Heart right ventricle (tissue), 16 donors: ENCODE measurements around the gene RTN4IP1. TPM values are rescaled to one million over a fixed set of nuclear protein-coding genes. Genes with fewer than 3 reads are reported as not detected.

Source experiments
- ATAC-seq, 8 donors: fragments of 200-7000 bp; cut with Tn5 transposase; one replicate each; pipeline ENCODE4 v1.9.1; 2020; ENCODE audit warnings: mild to moderate bottlenecking in 8 of 8, moderate library complexity in 8 of 8, moderate number of reproducible peaks in 1 of 8
- DNase-seq, 2 donors: peaks; one replicate each; pipeline ENCODE4 v3.0.0-alpha.2; 2020
- H3K27ac ChIP-seq, 10 donors: fragments of 200-600 bp; sonication (generic) in 2 of 10; one replicate each; pipeline versions ENCODE4 v1.5.0 to v1.8.0; 2020 to 2022; ENCODE audit warnings: mild to moderate bottlenecking in 3 of 10
- H3K27me3 ChIP-seq, 7 donors: fragments of 200-600 bp; one replicate each; pipeline ENCODE4 v1.8.0; 2021 to 2022; ENCODE audit warnings: mild to moderate bottlenecking in 2 of 7
- H3K36me3 ChIP-seq, 9 donors: fragments of 200-600 bp; sonication (generic) in 1 of 9; one replicate each; pipeline versions ENCODE4 v1.5.0 to v1.8.0; 2020 to 2022; ENCODE audit warnings: mild to moderate bottlenecking in 2 of 9
- H3K4me1 ChIP-seq, 9 donors: fragments of 200-600 bp; sonication (generic) in 1 of 9; one replicate each; pipeline versions ENCODE4 v1.5.0 to v1.8.0; 2020 to 2022; ENCODE audit warnings: mild to moderate bottlenecking in 4 of 9
- H3K4me3 ChIP-seq, 10 donors: fragments of 200-600 bp; sonication (generic) in 2 of 10; one replicate each; pipeline versions ENCODE4 v1.5.0 to v1.8.0; 2020 to 2022; ENCODE audit warnings: mild to moderate bottlenecking in 7 of 10, moderate library complexity in 2 of 10
- H3K9me3 ChIP-seq, 11 donors: fragments of 200-600 bp in 10 of 11; sonication (generic) in 2 of 11; one replicate each; pipeline versions ENCODE4 v1.5.0 to v1.8.0; 2013 to 2022; ENCODE audit warnings: mild to moderate bottlenecking in 2 of 11, control low read depth in 1 of 11, moderate library complexity in 1 of 11
- CTCF ChIP-seq, 9 donors: fragments of 200-600 bp; sonication (generic) in 2 of 9; IDR thresholded peaks; one replicate each; pipeline versions ENCODE4 v1.5.0 to v1.8.0; 2021 to 2022; ENCODE audit warnings: antibody characterized with exemption in 9 of 9, mild to moderate bottlenecking in 5 of 9, moderate library complexity in 1 of 9
- WGBS, 2 donors: extraction: QIAGEN DNeasy Blood & Tissue Kit; methylation state at CpG; one replicate each; pipeline ENCODE4 v1.1.7; 2013; ENCODE audit warnings: inconsistent platforms in 1 of 2; 5-methylcytosine and 5-hydroxymethylcytosine counted together
- intact Hi-C, 10 donors: fragments of 100-400 bp; cut with DNase I; formaldehyde crosslinking; loops; one replicate each; pipeline versions ENCODE4 v1.11.1 to v1.14.2; 2022
- polyA plus RNA-seq, 2 donors: library from polyadenylated mRNA; stranded (reverse); fragments of 200-250 nt; gene quantifications; one replicate each; pipeline ENCODE4 v1.2.3, GENCODE V29; 2013
- total RNA-seq, 10 donors: library from RNA; stranded (reverse); fragmentation: NEBNext Ultra II Directional in 3 of 10; extraction: Animal tissue kit (Norgen Biotek cat#: 25700) in 3 of 10; gene quantifications; one replicate each; pipeline versions ENCODE4 v1.2.1 to v1.2.4, GENCODE V29; 2021 to 2023
- donor health status: Arrhythmogenic right ventricular cardiomyopathy.
- donor health status: ischemic (EF 13 %, LVEDD 7.1; RV severe dilation, severe dysfunction).
- donor health status: healthy with polysubstance abuse.
- donor health status: DM: no; HTN: yes; CAD: no.
- donor health status: DM: no; HTN: no; CAD: no.
- donor health status: ischemic (EF 25% LVEDD 6.9; RV normal size, moderate dysfunction).
- donor health status: ischemic (EF 25% LVEDD 5.7; RV mildly dilated, moderate dysfunction).
- donor health status: healthy.
- donor health status: DM: yes; HTN: yes; CAD: no.
- donor health status: Ischemic cardiomyopathy.
- donor health status: ischemic (EF 35%, LVEDD 5.7; RV mildly dilated, moderate dysfunction).
- donor health status: nonischemic (EF 11% LVEDD 7.7; RV severe dilation, severe dysfunction).
- donor health status: DM: yes; HTN: yes; CAD: no.
- donor health status: PGD.
- donor health status: ischemic (EF 29% LVEDD 5.4; RV normal size, mild dysfunction).
- donor health status: nonischemic (EF 23%, LVEDD 6.1; RV moderate dilation, normal function).

Gene RTN4IP1
- total and polyA plus RNA-seq, 12 donors: 8.8 to 23.3 (median 15.5) TPM

GRCh38 chr6:106617857-106618256, 11.4 kb downstream of the RTN4IP1 start:
- DNase-seq (no peak), ATAC-seq (no peak)
- intact Hi-C loops: loop anchor here in 1 of 10 donors (10.0 kb wide), 1 partner anchor 357 kb away; the partner anchor contains the start of gene CD24
- WGBS, 2 donors: 96 to 97% methylated on average over 1 of the region's 1 CpG
- no peak for TF ChIP-seq CTCF (IDR thresholded peaks at IDR 0.05)
- Histone ChIP-seq H3K9me3 (no peaks in the 10 kb centered on the region), H3K4me3 (no peak overlapping the region), H3K36me3 (peaks cover 0 to 91% (median 0%) of the 10 kb centered on the region in 9 donors), H3K27me3 (no peaks in the 10 kb centered on the region), H3K27ac (no peak overlapping the region), H3K4me1 (no peaks in the 10 kb centered on the region)

- H3K27ac ChIP-seq: no peak overlapping the region
- DNase-seq: no peak
- TF ChIP-seq CTCF (IDR thresholded peaks at IDR 0.05): no peak
- intact Hi-C loops: loop anchor here in 1 of 10 donors (10.0 kb wide), 1 partner anchor 357 kb away; the partner anchor contains the start of gene CD24
- peaks cover 0 to 86% (median 0%) of the 10 kb centered on the region in 9 donors for H3K36me3 ChIP-seq
- ATAC-seq: no peak
- no peak overlapping the region for H3K4me3 ChIP-seq
- no peaks in the 10 kb centered on the region for H3K27me3 ChIP-seq
- H3K9me3 ChIP-seq: no peaks in the 10 kb centered on the region
- H3K4me1 ChIP-seq: no peaks in the 10 kb centered on the region
Measured at GRCh38 chr6:106617302-106617701, 12.0 kb downstream of the RTN4IP1 start.

- H3K27me3 ChIP-seq: no peaks in the 10 kb centered on the region
- no peak overlapping the region for H3K4me3 ChIP-seq
- WGBS, 2 donors: 82 to 88% methylated on average over 3 of the region's 3 CpGs
- no peaks in the 10 kb centered on the region for H3K4me1 ChIP-seq
- no peaks in the 10 kb centered on the region for H3K9me3 ChIP-seq
- DNase-seq: no peak
- H3K36me3 ChIP-seq: peaks cover 0 to 65% (median 0%) of the 10 kb centered on the region in 9 donors
- H3K27ac ChIP-seq: no peak overlapping the region
- intact Hi-C loops: loop anchor here in 1 of 10 donors (10.0 kb wide), 1 partner anchor 360 kb away; the partner anchor contains the start of gene CD24
- no peak for TF ChIP-seq CTCF (IDR thresholded peaks at IDR 0.05)
- ATAC-seq: no peak
Measured at GRCh38 chr6:106614592-106615257, 14.6 kb downstream of the RTN4IP1 start.

GRCh38 chr6:106614166-106614565, 15.1 kb downstream of the RTN4IP1 start:
- Histone ChIP-seq H3K27me3 (no peaks in the 10 kb centered on the region), H3K4me1 (no peaks in the 10 kb centered on the region), H3K9me3 (no peaks in the 10 kb centered on the region), H3K4me3 (no peak overlapping the region), H3K27ac (no peak overlapping the region), H3K36me3 (peaks cover 0 to 64% (median 0%) of the 10 kb centered on the region in 9 donors)
- no peak for DNase-seq
- 69 to 75% methylated on average over 1 of the region's 1 CpG for WGBS, 2 donors
- intact Hi-C loops: loop anchor here in 1 of 10 donors (10.0 kb wide), 1 partner anchor 361 kb away; the partner anchor contains the start of gene CD24
- TF ChIP-seq CTCF (IDR thresholded peaks at IDR 0.05): no peak
- ATAC-seq: no peak
